T-helper 2 cell treated with Interferon-gamma antibody and Interleukin-4, amounts not matched to agents 100 ng/mL and 5 ng/mL, for 36 hours (primary cell): Measurements from ENCODE around the gene ALOXE3. TPM values are rescaled to one million over a fixed set of nuclear protein-coding genes. Genes with fewer than 3 reads are reported as not detected.
"Not testable (repeated sequence)": the region's sequence is repeated elsewhere in the genome, so short reads cannot be mapped to it uniquely, and the experiment has no call there.

Experiments
- intact Hi-C: fragments of 100-400 bp; cut with micrococcal nuclease; formaldehyde crosslinking; loops from one replicate; pipeline ENCODE4 v1.15.1; 2023
- total RNA-seq: library from RNA; stranded (reverse); gene quantifications from 2 replicates; pipeline ENCODE4 v1.2.3, GENCODE V29; 2022

Gene ALOXE3
- total RNA-seq, 1 donor from 2014 or later = not detected

- intact Hi-C loops = loop anchor here (5.0 to 10.0 kb wide), 5 partner anchors 62 to 439 kb away; partner anchors contain the start of genes CHD3, CTC1, KDM6B and PFAS
Measured at GRCh38 chr17:8123695-8124349, 5.5 kb upstream of the ALOXE3 start, which contains the start of gene HES7. Gene HES7, minus strand, starts transcription at chr17:8124106. Its CDS starts 22 bp downstream, at chr17:8124084.

- intact Hi-C loops = loop anchor here (5.0 to 10.0 kb wide), 5 partner anchors 61 to 438 kb away; partner anchors contain the start of genes CHD3, CTC1, KDM6B and PFAS
Measured at GRCh38 chr17:8122924-8123694, 4.8 kb upstream of the ALOXE3 start.

GRCh38 chr17:8122422-8122923, 4.2 kb upstream of the ALOXE3 start:
- intact Hi-C loops = loop anchor here (5.0 to 10.0 kb wide), 5 partner anchors 60 to 438 kb away; partner anchors contain the start of genes CHD3, CTC1, KDM6B and PFAS

GRCh38 chr17:8121681-8122421, 3.5 kb upstream of the ALOXE3 start:
- intact Hi-C loops = loop anchor here (5.0 to 10.0 kb wide), 5 partner anchors 60 to 437 kb away; partner anchors contain the start of genes CHD3, CTC1, KDM6B and PFAS

- intact Hi-C loops = loop anchor here (5.0 to 10.0 kb wide), 5 partner anchors 59 to 437 kb away; partner anchors contain the start of genes CHD3, CTC1, KDM6B and PFAS
Measured at GRCh38 chr17:8121407-8121680, 3.0 kb upstream of the ALOXE3 start.

GRCh38 chr17:8120520-8121406, 2.4 kb upstream of the ALOXE3 start:
- intact Hi-C loops = loop anchor here (1.0 to 10.0 kb wide), 9 partner anchors 19 to 436 kb away; partner anchors contain the start of genes CHD3, CTC1, KDM6B and PFAS

- intact Hi-C loops = loop anchor here (1.0 to 10.0 kb wide), 11 partner anchors 19 to 435 kb away; partner anchors contain the start of genes CHD3, CTC1, KDM6B and PFAS
Measured at GRCh38 chr17:8119581-8120519, 1.5 kb upstream of the ALOXE3 start.

GRCh38 chr17:8118769-8119580, 661 bp upstream of the ALOXE3 start:
- intact Hi-C loops = loop anchor here (1.0 kb wide), 2 partner anchors 37 to 103 kb away; no protein-coding TSS in a partner anchor

GRCh38 chr17:8117367-8117979, 841 bp downstream of the ALOXE3 start:
- intact Hi-C loops = no loop called here

GRCh38 chr17:8116776-8117175, 1.5 kb downstream of the ALOXE3 start:
- intact Hi-C loops = no loop called here

GRCh38 chr17:8110907-8111306, 7.4 kb downstream of the ALOXE3 start:
- intact Hi-C loops = loop anchor here (2.0 kb wide), 2 partner anchors 16 to 32 kb away; no protein-coding TSS in a partner anchor

GRCh38 chr17:8110456-8110804, 7.9 kb downstream of the ALOXE3 start:
- intact Hi-C loops = loop anchor here (2.0 kb wide), 2 partner anchors 16 to 32 kb away; no protein-coding TSS in a partner anchor

- intact Hi-C loops = loop anchor here (2.0 kb wide), 2 partner anchors 15 to 31 kb away; no protein-coding TSS in a partner anchor
Measured at GRCh38 chr17:8109661-8110455, 8.5 kb downstream of the ALOXE3 start.

- intact Hi-C loops = no loop called here
Measured at GRCh38 chr17:8108972-8109660, 9.2 kb downstream of the ALOXE3 start.

- intact Hi-C loops = not testable (repeated sequence)
Measured at GRCh38 chr17:8106980-8107379, 11.3 kb downstream of the ALOXE3 start.

GRCh38 chr17:8105957-8106398, 12.3 kb downstream of the ALOXE3 start:
- intact Hi-C loops = no loop called here
